Measurements from ENCODE around the gene CHRM4. TPM values are rescaled to one million over a fixed set of nuclear protein-coding genes. Genes with fewer than 3 reads are reported as not detected.

CHRM4 gene
- total RNA-seq, 1 experiment from 2014 or later: 1.1 TPM

GRCh38 chr11:46413760-46414465, 22.3 kb upstream of the CHRM4 start (continued):
- TF ChIP-seq TCF7L2 (IDR thresholded peaks at IDR 0.05; ENCODE audit: borderline replicate concordance, extremely low read depth, insufficient read depth, insufficient read length) (no peak), SRF (IDR thresholded peaks at IDR 0.05; ENCODE audit: low read depth) (no peak)

GRCh38 chr11:46410021-46410420, 18.4 kb upstream of the CHRM4 start:
- H4K20me1 ChIP-seq (ENCODE audit: insufficient read depth): no peaks in the 10 kb centered on the region
- intact Hi-C loops (cut with micrococcal nuclease): no loop called here
- H3K9ac ChIP-seq (ENCODE audit: low read length): no peak overlapping the region
- H3K4me3 ChIP-seq (replicated peaks in 1 of 2; ENCODE audit: low read depth in 1 of 2, low read length in 2 of 2): no peak overlapping the region
- H3K4me1 ChIP-seq (ENCODE audit: control insufficient read depth in 1 of 2, insufficient read depth in 2 of 2, low read length in 2 of 2): no peaks in the 10 kb centered on the region
- ATAC-seq (peak; percentile 80), DNase-seq (ENCODE audit: low read depth, low spot score) (no peak)
- H3K27ac ChIP-seq (ENCODE audit: low read depth, low read length): no peak overlapping the region
- H2AFZ ChIP-seq (ENCODE audit: low read depth, low read length, poor library complexity, severe bottlenecking): no peak overlapping the region
- TF ChIP-seq SIN3A (IDR thresholded peaks at IDR 0.05; ENCODE audit: low read depth) (no peak), CBX3 (IDR thresholded peaks at IDR 0.05; ENCODE audit: low read depth) (no peak), RAD21 (IDR thresholded peaks at IDR 0.05; ENCODE audit: low read depth) (peak; percentile 46), CTCF (IDR thresholded peaks at IDR 0.05 in 2 of 3, conservative IDR thresholded peaks at IDR 0.05 in 1 of 3; ENCODE audit: borderline replicate concordance in 1 of 3, insufficient read depth in 1 of 3, low read depth in 2 of 3, low read length in 2 of 3) (peak; percentile 16 to 41 (median 23); a peak in 3 of 6 replicates)
- CTCF ChIA-PET: interaction anchor here (1.2 to 1.8 kb wide), 4 partner anchors 9 to 119 kb away, joined by 4 to 6 read pairs (median 4); no protein-coding TSS in a partner anchor
- POLR2A ChIA-PET: no interaction called here
- H3K9me2 ChIP-seq (ENCODE audit: insufficient read depth): no peaks in the 10 kb centered on the region
- no peaks in the 10 kb centered on the region for H3K79me2 ChIP-seq (ENCODE audit: insufficient read depth, low read length)
- no peak overlapping the region for H3K4me2 ChIP-seq (ENCODE audit: low read length)
- peaks cover 0 to 4% of the 10 kb centered on the region in 2 experiments; a peak in 2 of 4 replicates for H3K36me3 ChIP-seq (ENCODE audit: control insufficient read depth in 1 of 2, insufficient read depth in 2 of 2, low read length in 2 of 2)
- no peaks in the 10 kb centered on the region for H3K9me3 ChIP-seq (ENCODE audit: control insufficient read depth in 1 of 2, insufficient read depth in 1 of 2, low read depth in 1 of 2, low read length in 2 of 2)
- H3K27me3 ChIP-seq (ENCODE audit: insufficient read depth, low read length): no peaks in the 10 kb centered on the region
- no TSS peak for BruUV-seq (replicated peaks)
- RAD21 ChIA-PET (ENCODE audit: low non-redundant PET in 1 of 2, low total read pairs in 2 of 2, uncharacterized antibody in 2 of 2, unreplicated experiment in 2 of 2): no interaction called here

All from HCT116 (cell line).